Left renal pelvis (tissue), 4 donors: ENCODE data around the gene PEX7. TPM values are rescaled to one million over a fixed set of nuclear protein-coding genes. Genes with fewer than 3 reads are reported as not detected.
"Not testable (repeated sequence)": the region's sequence is repeated elsewhere in the genome, so short reads cannot be mapped to it uniquely, and the experiment has no call there.

Experiments
- DNase-seq, 4 donors: peaks; one replicate each; pipeline ENCODE4 v3.0.0-alpha.2; 2013; ENCODE audit warnings: low read depth in 4 of 4, low spot score in 3 of 4
- polyA plus RNA-seq, 4 donors: library from polyadenylated mRNA; unstranded; fragments of 120-200 nt; gene quantifications; one replicate each; pipeline ENCODE4 v1.2.1, GENCODE V29; 2013; ENCODE audit not compliant: insufficient read length in 4 of 4

The PEX7 gene
- polyA plus RNA-seq, 4 donors = 5.6 to 14.6 (median 12.3) TPM

- DNase-seq = no peak
Observed at GRCh38 chr6:136790411-136791295, 31.7 kb upstream of the PEX7 start.

GRCh38 chr6:136791296-136792094 lies 30.9 kb upstream of the PEX7 start:
- peak in 2 of 4 donors; percentile 10 to 25 for DNase-seq

GRCh38 chr6:136792095-136792409 lies 30.3 kb upstream of the PEX7 start:
- no peak for DNase-seq

GRCh38 chr6:136792410-136793262 lies 29.8 kb upstream of the PEX7 start, which contains the start of gene MAP3K5:
Gene MAP3K5 (minus strand): TSS chr6:136792477. CDS start chr6:136792157, 320 bp downstream.
- DNase-seq = peak; percentile 68 to 78 (median 74)

GRCh38 chr6:136793363-136793762 lies 29.0 kb upstream of the PEX7 start:
- no peak for DNase-seq

- DNase-seq = no peak
Observed at GRCh38 chr6:136795386-136795785, 27.0 kb upstream of the PEX7 start.

- DNase-seq = no peak
Observed at GRCh38 chr6:136795996-136796395, 26.4 kb upstream of the PEX7 start.

GRCh38 chr6:136798044-136798443 lies 24.3 kb upstream of the PEX7 start:
- DNase-seq = no peak

- no peak for DNase-seq
Observed at GRCh38 chr6:136801581-136801980, 20.8 kb upstream of the PEX7 start.

GRCh38 chr6:136803608-136804007 lies 18.8 kb upstream of the PEX7 start:
- DNase-seq = no peak

GRCh38 chr6:136809091-136809860 lies 13.1 kb upstream of the PEX7 start:
- DNase-seq = no peak

- no peak for DNase-seq
Observed at GRCh38 chr6:136811272-136811671, 11.1 kb upstream of the PEX7 start.

- no peak for DNase-seq
Observed at GRCh38 chr6:136812174-136812573, 10.2 kb upstream of the PEX7 start.

- DNase-seq = not testable (repeated sequence)
Observed at GRCh38 chr6:136815608-136816007, 6.8 kb upstream of the PEX7 start.

GRCh38 chr6:136816656-136817055 lies 5.7 kb upstream of the PEX7 start:
- DNase-seq = no peak

GRCh38 chr6:136820561-136820960 lies 1.8 kb upstream of the PEX7 start:
- DNase-seq = no peak

GRCh38 chr6:136822046-136822375 lies 381 bp upstream of the PEX7 start:
- DNase-seq = peak in 1 of 4 donors; percentile 15

GRCh38 chr6:136823128-136823660 lies 802 bp downstream of the PEX7 start:
- DNase-seq = no peak

GRCh38 chr6:136826216-136826615 lies 3.8 kb downstream of the PEX7 start:
- no peak for DNase-seq
